Measurements from ENCODE around the gene METTL8.
A peak's percentile ranks its signal among the peaks of the same experiment; 100 is the strongest.

METTL8 gene

GRCh38 chr2:171309455-171310286, 124.1 kb downstream of the METTL8 start:
- ChIA-PET POLR2A (no interaction called here), CTCF (no interaction called here)
- TF ChIP-seq ELF4 (IDR thresholded peaks at IDR 0.05) (no peak), FOXA1 (IDR thresholded peaks at IDR 0.05) (no peak), SP1 (IDR thresholded peaks at IDR 0.05) (no peak), HDGF (IDR thresholded peaks at IDR 0.05; ENCODE audit: borderline replicate concordance) (no peak)
- TF ChIP-seq, protein P1, sequence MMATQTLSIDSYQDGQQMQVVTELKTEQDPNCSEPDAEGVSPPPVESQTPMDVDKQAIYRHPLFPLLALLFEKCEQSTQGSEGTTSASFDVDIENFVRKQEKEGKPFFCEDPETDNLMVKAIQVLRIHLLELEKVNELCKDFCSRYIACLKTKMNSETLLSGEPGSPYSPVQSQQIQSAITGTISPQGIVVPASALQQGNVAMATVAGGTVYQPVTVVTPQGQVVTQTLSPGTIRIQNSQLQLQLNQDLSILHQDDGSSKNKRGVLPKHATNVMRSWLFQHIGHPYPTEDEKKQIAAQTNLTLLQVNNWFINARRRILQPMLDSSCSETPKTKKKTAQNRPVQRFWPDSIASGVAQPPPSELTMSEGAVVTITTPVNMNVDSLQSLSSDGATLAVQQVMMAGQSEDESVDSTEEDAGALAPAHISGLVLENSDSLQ (IDR thresholded peaks at IDR 0.05): 0 out of 2 replicates have a peak, but pooled peaks have one; percentile 27
- no peak for DNase-seq (ENCODE audit: extremely low spot score)

- CTCF ChIA-PET: no interaction called here
- no peak for DNase-seq (ENCODE audit: extremely low spot score)
- TF ChIP-seq SP1 (IDR thresholded peaks at IDR 0.05) (no peak), LEF1 (IDR thresholded peaks at IDR 0.05; ENCODE audit: borderline replicate concordance) (no peak), CTBP1 (IDR thresholded peaks at IDR 0.05; ENCODE audit: borderline replicate concordance) (no peak), FOXA1 (IDR thresholded peaks at IDR 0.05) (no peak), TARDBP (IDR thresholded peaks at IDR 0.05) (no peak), ZNF384 (IDR thresholded peaks at IDR 0.05) (no peak), ARNT (IDR thresholded peaks at IDR 0.05) (no peak), L3MBTL2 (conservative IDR thresholded peaks at IDR 0.05) (no peak), HDGF (IDR thresholded peaks at IDR 0.05; ENCODE audit: borderline replicate concordance) (no peak), BHLHE40 (IDR thresholded peaks at IDR 0.05; ENCODE audit: borderline replicate concordance) (no peak), SUZ12 (IDR thresholded peaks at IDR 0.05) (no peak)
- TF ChIP-seq, protein P1 (IDR thresholded peaks at IDR 0.05): no peak
- POLR2A ChIA-PET: no interaction called here
Measured at GRCh38 chr2:171308280-171309054, 125.3 kb downstream of the METTL8 start.

- DNase-seq (ENCODE audit: extremely low spot score): no peak
- POLR2A ChIA-PET: no interaction called here
- TF ChIP-seq SUZ12 (IDR thresholded peaks at IDR 0.05) (no peak), TARDBP (IDR thresholded peaks at IDR 0.05) (no peak), FOXA1 (IDR thresholded peaks at IDR 0.05) (no peak), FOXM1 (IDR thresholded peaks at IDR 0.05; ENCODE audit: borderline replicate concordance) (no peak), ELF4 (IDR thresholded peaks at IDR 0.05) (no peak), HDGF (IDR thresholded peaks at IDR 0.05; ENCODE audit: borderline replicate concordance) (no peak), NFRKB (IDR thresholded peaks at IDR 0.05) (no peak), L3MBTL2 (conservative IDR thresholded peaks at IDR 0.05) (no peak), FOXK2 (IDR thresholded peaks at IDR 0.05) (no peak), CTBP1 (IDR thresholded peaks at IDR 0.05; ENCODE audit: borderline replicate concordance) (no peak), BHLHE40 (IDR thresholded peaks at IDR 0.05; ENCODE audit: borderline replicate concordance) (no peak)
- TF ChIP-seq, protein P1 (IDR thresholded peaks at IDR 0.05): no peak
- CTCF ChIA-PET: no interaction called here
Measured at GRCh38 chr2:171307560-171307959, 126.2 kb downstream of the METTL8 start.

GRCh38 chr2:171297956-171298355, 135.8 kb downstream of the METTL8 start:
- CTCF ChIA-PET: no interaction called here
- TF ChIP-seq SP1 (IDR thresholded peaks at IDR 0.05) (no peak), SUZ12 (IDR thresholded peaks at IDR 0.05) (no peak), FOXK2 (IDR thresholded peaks at IDR 0.05) (no peak), FOXM1 (IDR thresholded peaks at IDR 0.05; ENCODE audit: borderline replicate concordance) (no peak), TARDBP (IDR thresholded peaks at IDR 0.05) (no peak), LEF1 (IDR thresholded peaks at IDR 0.05; ENCODE audit: borderline replicate concordance) (no peak), BHLHE40 (IDR thresholded peaks at IDR 0.05; ENCODE audit: borderline replicate concordance) (no peak), ARNT (IDR thresholded peaks at IDR 0.05) (no peak), NFRKB (IDR thresholded peaks at IDR 0.05) (no peak), FOXA1 (IDR thresholded peaks at IDR 0.05) (no peak), ELF4 (IDR thresholded peaks at IDR 0.05) (no peak), HDGF (IDR thresholded peaks at IDR 0.05; ENCODE audit: borderline replicate concordance) (no peak), ZNF384 (IDR thresholded peaks at IDR 0.05) (no peak), L3MBTL2 (conservative IDR thresholded peaks at IDR 0.05) (no peak), CTBP1 (IDR thresholded peaks at IDR 0.05; ENCODE audit: borderline replicate concordance) (no peak)
- TF ChIP-seq, protein P1 (IDR thresholded peaks at IDR 0.05): no peak
- DNase-seq (ENCODE audit: extremely low spot score): no peak
- POLR2A ChIA-PET: no interaction called here

DNA sequence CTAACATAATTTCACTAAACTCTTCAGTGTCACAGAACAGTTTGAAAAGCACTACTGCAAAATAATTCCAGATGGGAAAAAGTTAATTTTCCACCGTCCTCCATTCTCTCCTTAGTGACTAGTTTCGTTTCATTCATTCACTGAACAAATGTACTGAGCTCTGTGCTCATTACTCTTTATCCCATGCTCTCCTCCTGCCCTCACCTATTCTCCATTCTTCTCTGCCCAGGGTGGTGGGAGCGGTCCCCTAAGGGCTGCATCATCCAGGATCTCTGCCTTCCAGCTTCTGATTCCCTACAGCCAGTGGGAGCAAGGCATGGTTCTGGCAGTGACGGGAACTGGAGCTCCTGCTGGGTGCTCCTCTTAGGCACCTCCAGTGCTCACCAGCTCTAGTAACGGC, 139.2 kb downstream of the METTL8 start:
- ChIA-PET CTCF (no interaction called here), POLR2A (no interaction called here)
- DNase-seq (ENCODE audit: extremely low spot score): no peak
- TF ChIP-seq BHLHE40 (IDR thresholded peaks at IDR 0.05; ENCODE audit: borderline replicate concordance): no peak
- no peak for TF ChIP-seq FOXK2 (IDR thresholded peaks at IDR 0.05)
- no peak for TF ChIP-seq LEF1 (IDR thresholded peaks at IDR 0.05; ENCODE audit: borderline replicate concordance)
- no peak for TF ChIP-seq ELF4 (IDR thresholded peaks at IDR 0.05)
- TF ChIP-seq SUZ12 (IDR thresholded peaks at IDR 0.05): no peak
- TF ChIP-seq, protein P1 (IDR thresholded peaks at IDR 0.05): no peak
- TF ChIP-seq SP1 (IDR thresholded peaks at IDR 0.05): no peak
- TF ChIP-seq FOXM1 (IDR thresholded peaks at IDR 0.05; ENCODE audit: borderline replicate concordance): no peak
- TF ChIP-seq CTBP1 (IDR thresholded peaks at IDR 0.05; ENCODE audit: borderline replicate concordance): no peak
- no peak for TF ChIP-seq L3MBTL2 (conservative IDR thresholded peaks at IDR 0.05)
- no peak for TF ChIP-seq ZNF384 (IDR thresholded peaks at IDR 0.05)
- TF ChIP-seq ARNT (IDR thresholded peaks at IDR 0.05): no peak

Measured in HEK293T (cell line).